ENCODE measurements around the gene POU3F1.
A peak's percentile ranks its signal among the peaks of the same experiment; 100 is the strongest.

The POU3F1 gene

GRCh38 chr1:38028105-38028591 lies 18.4 kb downstream of the POU3F1 start:
- DNase-seq (ENCODE audit: low spot score) = no peak

- no peak for DNase-seq (ENCODE audit: low spot score)
Observed at GRCh38 chr1:38027201-38028104, 19.1 kb downstream of the POU3F1 start.

- peak; percentile 46 for DNase-seq (ENCODE audit: low spot score)
Observed at GRCh38 chr1:38026592-38027200, 19.9 kb downstream of the POU3F1 start.

GRCh38 chr1:38025664-38026063 lies 20.9 kb downstream of the POU3F1 start:
- DNase-seq (ENCODE audit: low spot score) = no peak

GRCh38 chr1:38025233-38025632 lies 21.4 kb downstream of the POU3F1 start:
- DNase-seq (ENCODE audit: low spot score) = no peak

- no peak for DNase-seq (ENCODE audit: low spot score)
Observed at GRCh38 chr1:38022810-38023209, 23.8 kb downstream of the POU3F1 start.

GRCh38 chr1:38021969-38022368 lies 24.6 kb downstream of the POU3F1 start:
- DNase-seq (ENCODE audit: low spot score) = no peak

- no peak for DNase-seq (ENCODE audit: low spot score)
Observed at GRCh38 chr1:38020396-38020795, 26.2 kb downstream of the POU3F1 start.

- peak; percentile 67 for DNase-seq (ENCODE audit: low spot score)
Observed at GRCh38 chr1:38018864-38019343, 27.7 kb downstream of the POU3F1 start.

- DNase-seq (ENCODE audit: low spot score) = no peak
Observed at GRCh38 chr1:38015978-38016725, 30.4 kb downstream of the POU3F1 start.

GRCh38 chr1:38014724-38015424 lies 31.7 kb downstream of the POU3F1 start:
- DNase-seq (ENCODE audit: low spot score) = no peak

- DNase-seq (ENCODE audit: low spot score) = no peak
Observed at GRCh38 chr1:38014171-38014570, 32.4 kb downstream of the POU3F1 start.

GRCh38 chr1:38013227-38013622 lies 33.4 kb downstream of the POU3F1 start:
- DNase-seq (ENCODE audit: low spot score) = no peak

GRCh38 chr1:38012363-38013226 lies 34.0 kb downstream of the POU3F1 start, which contains the start of gene UTP11:
UTP11 (plus strand) TSS chr1:38012734; CDS start chr1:38012803, 69 bp downstream.
- DNase-seq (ENCODE audit: low spot score) = peak; percentile 99

- DNase-seq (ENCODE audit: low spot score) = no peak
Observed at GRCh38 chr1:38009841-38010180, 36.8 kb downstream of the POU3F1 start.

- peak; percentile 34 for DNase-seq (ENCODE audit: low spot score)
Observed at GRCh38 chr1:38009088-38009840, 37.3 kb downstream of the POU3F1 start.

- DNase-seq (ENCODE audit: low spot score) = no peak
Observed at GRCh38 chr1:38006008-38006828, 40.4 kb downstream of the POU3F1 start.

GRCh38 chr1:38005195-38006007 lies 41.2 kb downstream of the POU3F1 start, which contains the start of gene FHL3:
FHL3 (minus strand) TSS chr1:38005514; CDS start chr1:37999412, 6,102 bp downstream.
- DNase-seq (ENCODE audit: low spot score) = peak; percentile 51
